Ovary (tissue), 9 donors: ENCODE results near the gene IL17REL. TPM values are rescaled to one million over a fixed set of nuclear protein-coding genes. Genes with fewer than 3 reads are reported as not detected.

Experiments used
- DNase-seq, 5 donors: peaks; one replicate each; pipeline ENCODE4 v3.0.0-alpha.2; 2019 to 2020
- H3K27ac ChIP-seq, 2 donors: fragments of 200-600 bp; one replicate each; pipeline versions ENCODE4 v1.5.1 to v1.8.0; 2019 to 2022
- H3K27me3 ChIP-seq: fragments of 200-600 bp; one replicate; pipeline ENCODE4 v1.8.0; 2022
- H3K36me3 ChIP-seq: fragments of 200-600 bp; sonication (generic); one replicate; pipeline ENCODE4 v1.5.1; 2019
- H3K4me1 ChIP-seq: one replicate; pipeline ENCODE4 v1.8.1; 2013; ENCODE audit warnings: mild to moderate bottlenecking, moderate library complexity; ENCODE audit not compliant: insufficient read depth
- H3K4me3 ChIP-seq: fragments of 200-600 bp; sonication (generic); one replicate; pipeline ENCODE4 v1.5.1; 2017
- H3K9me3 ChIP-seq, 2 donors: fragments of 200-600 bp in 1 of 2; sonication (generic) in 1 of 2; one replicate each; pipeline versions ENCODE4 v1.5.1 to v1.8.1; 2013 to 2019; ENCODE audit warnings: mild to moderate bottlenecking in 1 of 2, moderate library complexity in 1 of 2
- CTCF ChIP-seq, 3 donors: fragments of 450-650 bp in 2 of 3; fragments of 200-600 bp in 1 of 3; IDR thresholded peaks; one replicate each; pipeline versions ENCODE4 v1.5.1 to v1.8.0; 2016 to 2022; ENCODE audit warnings: antibody characterized with exemption in 3 of 3, mild to moderate bottlenecking in 1 of 3
- EP300 ChIP-seq: sonication (generic); formaldehyde crosslinking; IDR thresholded peaks from one replicate; pipeline ENCODE4 v1.6.1; 2017; ENCODE audit warnings: antibody characterized with exemption
- POLR2A ChIP-seq: fragments of 450-650 bp; IDR thresholded peaks from one replicate; pipeline ENCODE4 v1.6.1; 2017; ENCODE audit warnings: antibody characterized with exemption, mild to moderate bottlenecking, moderate library complexity
- WGBS, 3 donors: extraction: QIAGEN DNeasy Blood & Tissue Kit in 1 of 3; methylation state at CpG; one replicate each; pipeline versions ENCODE4 v1.1.5 to v1.1.7; 2013 to 2017; 5-methylcytosine and 5-hydroxymethylcytosine counted together
- intact Hi-C, 4 donors: fragments of 100-400 bp; cut with DNase I; formaldehyde crosslinking; loops; one replicate each; pipeline versions ENCODE4 v1.11.0 to v1.15.1; 2022 to 2023
- polyA plus RNA-seq, 2 donors: library from polyadenylated mRNA; stranded (reverse); fragments of 200-250 nt in 1 of 2; fragments of 350-450 nt in 1 of 2; fragmentation: Illumina TruSeq in 1 of 2; extraction: RNeasy Lipid Tissue Mini Kit (QIAGEN cat#74804) in 1 of 2; gene quantifications; one replicate each; pipeline ENCODE4 v1.2.3, GENCODE V29; 2013 to 2014
- total RNA-seq, 7 donors: library from RNA; depleted of rRNA in 2 of 7; stranded (reverse); fragments of >200 nt in 2 of 7; fragmentation: NEBNext Ultra II Directional in 3 of 7; extraction: Animal tissue kit (Norgen Biotek cat#: 25700) in 3 of 7; gene quantifications; one replicate each; pipeline versions ENCODE4 v1.1.0 to v1.2.4, GENCODE V29; 2016 to 2023
- donor health status: DM: no; HTN: no; CAD: no; lungs with moderate emphysema.
- donor health status: DM: no; HTN: no; CAD: no.
- donor health status: Bipolar disorder and iron deficiency.
- donor health status: DM: yes; HTN: yes; CAD: no.
- donor health status: DM: no; HTN: no; CAD: no.
- donor health status: DM: yes; HTN: yes; CAD: no.

The IL17REL gene
- total and polyA plus RNA-seq, 9 donors: 0.05 to 0.18 (median 0.10) TPM; not detected in 5

DNA sequence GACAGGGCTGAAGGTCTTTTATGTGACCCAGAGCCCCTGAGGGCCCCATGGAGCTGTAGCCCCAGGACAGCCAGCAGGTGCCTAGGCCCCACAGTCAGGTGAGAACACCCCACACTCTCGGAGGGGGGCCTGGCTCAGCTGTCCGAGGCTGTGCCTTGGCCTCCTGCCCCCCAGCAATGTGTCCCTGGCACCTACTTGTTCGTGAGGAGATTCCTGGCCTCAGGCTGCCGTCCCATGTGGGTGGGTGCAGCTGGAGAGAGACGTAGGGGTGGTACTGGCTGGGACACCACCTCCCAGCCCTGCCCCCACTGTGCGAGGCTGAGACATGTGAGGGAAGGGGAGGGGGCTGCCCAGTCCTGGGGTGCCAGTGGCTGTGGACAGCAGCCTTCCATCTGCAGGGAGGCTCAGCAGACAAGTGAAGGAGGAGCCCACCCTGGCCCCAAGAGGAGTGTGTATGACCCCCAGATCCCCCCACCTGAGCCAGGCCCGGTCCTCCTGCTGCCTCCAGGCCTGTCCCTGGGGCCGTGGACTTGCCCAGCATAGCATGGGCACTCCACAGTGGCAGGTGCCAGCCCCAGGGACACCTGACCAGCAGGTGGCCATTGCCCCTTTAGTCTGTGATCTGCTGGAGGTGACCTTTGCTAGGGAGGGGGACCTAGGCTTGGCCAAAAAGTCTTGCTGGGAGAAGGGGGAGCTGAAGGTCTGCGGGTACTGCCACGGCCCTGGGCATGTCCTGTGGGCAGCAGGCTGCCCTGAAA is 17.0 kb downstream of the IL17REL start:
- H3K4me3 ChIP-seq: no peak overlapping the region
- no peaks in the 10 kb centered on the region for H3K27me3 ChIP-seq
- H3K9me3 ChIP-seq: no peaks in the 10 kb centered on the region
- 76 to 86% (median 83%) methylated on average over 7 to 10 of the region's 10 CpGs for WGBS, 3 donors
- no peak for TF ChIP-seq POLR2A
- no peak for TF ChIP-seq EP300
- TF ChIP-seq CTCF (IDR thresholded peaks at IDR 0.05): no peak
- peaks cover 4% of the 10 kb centered on the region for H3K4me1 ChIP-seq
- no peaks in the 10 kb centered on the region for H3K36me3 ChIP-seq
- intact Hi-C loops: no loop called here
- H3K27ac ChIP-seq: no peak overlapping the region
- peak in 2 of 5 donors; percentile 7 to 28 for DNase-seq

GRCh38 chr22:49995041-49995360 is 17.6 kb downstream of the IL17REL start:
- no peaks in the 10 kb centered on the region for H3K36me3 ChIP-seq
- H3K9me3 ChIP-seq: no peaks in the 10 kb centered on the region
- H3K4me3 ChIP-seq: no peak overlapping the region
- intact Hi-C loops: no loop called here
- no peaks in the 10 kb centered on the region for H3K27me3 ChIP-seq
- TF ChIP-seq POLR2A (no peak), CTCF (IDR thresholded peaks at IDR 0.05) (no peak), EP300 (no peak)
- DNase-seq: no peak
- H3K4me1 ChIP-seq: peaks cover 4% of the 10 kb centered on the region
- no peak overlapping the region for H3K27ac ChIP-seq
- WGBS, 3 donors: 53 to 75% (median 62%) methylated on average over 2 to 3 of the region's 3 CpGs

- 90 to 94% (median 92%) methylated on average over 21 of the region's 21 CpGs for WGBS, 3 donors
- H3K27me3 ChIP-seq: no peaks in the 10 kb centered on the region
- peak in 2 of 5 donors; percentile 5 to 29 for DNase-seq
- intact Hi-C loops: no loop called here
- H3K27ac ChIP-seq: no peak overlapping the region
- H3K4me3 ChIP-seq: no peak overlapping the region
- no peaks in the 10 kb centered on the region for H3K36me3 ChIP-seq
- H3K4me1 ChIP-seq: peaks cover 2% of the 10 kb centered on the region
- TF ChIP-seq EP300: no peak
- TF ChIP-seq POLR2A: no peak
- TF ChIP-seq CTCF (IDR thresholded peaks at IDR 0.05): no peak
- H3K9me3 ChIP-seq: no peaks in the 10 kb centered on the region
Observed at GRCh38 chr22:49994361-49995040, 18.1 kb downstream of the IL17REL start.

- H3K27ac ChIP-seq: no peak overlapping the region
- no peaks in the 10 kb centered on the region for H3K36me3 ChIP-seq
- peak in 1 of 5 donors; percentile 20 for DNase-seq
- no peaks in the 10 kb centered on the region for H3K4me1 ChIP-seq
- no peak overlapping the region for H3K4me3 ChIP-seq
- WGBS, 3 donors: 63 to 72% (median 66%) methylated on average over 11 of the region's 11 CpGs
- no peaks in the 10 kb centered on the region for H3K9me3 ChIP-seq
- no peaks in the 10 kb centered on the region for H3K27me3 ChIP-seq
- intact Hi-C loops: no loop called here
- TF ChIP-seq POLR2A: no peak
- no peak for TF ChIP-seq EP300
- no peak for TF ChIP-seq CTCF (IDR thresholded peaks at IDR 0.05)
Observed at GRCh38 chr22:49993649-49994360, 18.8 kb downstream of the IL17REL start.
